Measurements from ENCODE around the gene DSCAML1.

Gene DSCAML1

DNA sequence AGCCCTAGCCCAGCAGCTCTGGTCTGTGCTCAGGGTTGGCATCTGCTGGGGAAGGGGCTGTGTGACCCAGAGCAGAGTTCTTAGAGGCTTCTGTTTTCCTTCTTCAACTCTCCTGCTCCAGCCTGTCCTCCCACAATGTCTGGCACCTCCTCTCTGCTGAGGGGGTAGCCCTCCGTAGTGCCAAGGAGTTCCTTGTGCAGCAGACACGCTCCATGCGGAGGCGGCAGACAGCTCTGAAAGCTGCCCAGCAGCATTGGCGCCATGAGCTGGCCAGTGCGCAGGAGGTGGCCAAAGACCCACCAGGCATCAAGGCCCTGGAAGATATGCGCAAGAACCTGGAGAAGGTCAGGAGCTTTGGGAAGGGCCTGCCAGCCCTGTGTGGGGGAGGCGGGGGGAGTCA lies 400.0 kb downstream of the DSCAML1 start:
- H3K4me1 Mint-ChIP-seq: peaks cover 4% of the 10 kb centered on the region
- no peak for DNase-seq
- no peak overlapping the region for H3K27ac Mint-ChIP-seq
- H3K27me3 Mint-ChIP-seq (ENCODE audit: low read depth, poor library complexity): peaks cover 7% of the 10 kb centered on the region
- peaks cover 50% of the 10 kb centered on the region for H3K9me3 Mint-ChIP-seq
- H3K36me3 Mint-ChIP-seq (ENCODE audit: low read depth): peaks cover 81% of the 10 kb centered on the region
- TF ChIP-seq CTCF (IDR thresholded peaks at IDR 0.05): no peak
- H3K4me3 Mint-ChIP-seq: no peak overlapping the region

DNA sequence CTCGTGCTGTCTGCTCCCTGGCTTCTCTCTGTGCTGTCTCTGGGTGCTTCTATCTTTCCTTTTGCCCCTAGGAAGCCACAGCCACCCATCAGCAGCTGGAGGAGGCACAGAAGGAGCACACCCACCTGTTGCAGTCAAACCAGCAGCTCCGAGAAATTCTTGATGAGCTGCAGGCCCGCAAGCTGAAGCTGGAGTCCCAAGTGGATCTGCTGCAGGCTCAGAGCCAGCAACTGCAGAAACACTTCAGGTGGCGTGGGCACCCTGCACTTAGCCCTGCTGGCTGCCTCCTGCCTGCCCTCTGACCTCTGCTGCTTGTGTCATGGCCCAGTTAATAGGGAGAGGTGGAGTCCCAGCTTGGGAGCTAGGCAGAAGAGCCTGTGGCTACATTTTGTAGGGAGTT lies 401.5 kb downstream of the DSCAML1 start:
- Mint-ChIP-seq H3K4me1 (peaks cover 4% of the 10 kb centered on the region), H3K9me3 (peaks cover 36% of the 10 kb centered on the region), H3K36me3 (ENCODE audit: low read depth) (peaks cover 74% of the 10 kb centered on the region), H3K27me3 (ENCODE audit: low read depth, poor library complexity) (peaks cover 7% of the 10 kb centered on the region), H3K27ac (no peak overlapping the region), H3K4me3 (no peak overlapping the region)
- TF ChIP-seq CTCF (IDR thresholded peaks at IDR 0.05): no peak
- no peak for DNase-seq

GRCh38 chr11:117394221-117394925 lies 402.6 kb downstream of the DSCAML1 start:
- H3K9me3 Mint-ChIP-seq: peaks cover 25% of the 10 kb centered on the region
- no peak overlapping the region for H3K27ac Mint-ChIP-seq
- H3K36me3 Mint-ChIP-seq (ENCODE audit: low read depth): peaks cover 69% of the 10 kb centered on the region
- no peak overlapping the region for H3K4me3 Mint-ChIP-seq
- H3K4me1 Mint-ChIP-seq: peaks cover 4% of the 10 kb centered on the region
- no peak for DNase-seq
- no peak for TF ChIP-seq CTCF (IDR thresholded peaks at IDR 0.05)
- peaks cover 4% of the 10 kb centered on the region for H3K27me3 Mint-ChIP-seq (ENCODE audit: low read depth, poor library complexity)

DNA sequence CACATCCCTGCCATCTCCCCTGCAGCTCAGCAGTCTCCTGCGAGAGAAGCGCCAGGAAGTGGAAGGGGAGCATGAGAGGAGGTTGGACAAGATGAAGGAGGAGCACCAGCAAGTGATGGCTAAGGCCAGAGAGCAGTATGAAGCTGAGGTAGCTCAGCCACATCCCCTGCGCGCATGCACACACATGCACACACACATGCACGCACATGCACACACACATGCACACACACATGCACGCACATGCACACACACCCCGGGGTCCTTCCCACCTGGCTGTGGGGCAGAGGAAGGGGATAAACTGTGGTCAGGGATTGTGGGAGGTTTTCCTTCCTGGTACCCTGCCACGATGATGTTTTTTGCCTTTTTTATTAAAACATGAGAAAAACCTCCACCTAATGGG lies 404.0 kb downstream of the DSCAML1 start:
- Mint-ChIP-seq H3K27me3 (ENCODE audit: low read depth, poor library complexity) (peaks cover 3% of the 10 kb centered on the region), H3K4me3 (no peak overlapping the region), H3K27ac (no peak overlapping the region), H3K9me3 (peaks cover 11% of the 10 kb centered on the region), H3K4me1 (peaks cover 4% of the 10 kb centered on the region), H3K36me3 (ENCODE audit: low read depth) (peaks cover 66% of the 10 kb centered on the region)
- TF ChIP-seq CTCF (IDR thresholded peaks at IDR 0.05): no peak
- no peak for DNase-seq

GRCh38 chr11:117392001-117392690 lies 404.9 kb downstream of the DSCAML1 start:
- Mint-ChIP-seq H3K36me3 (ENCODE audit: low read depth) (peaks cover 59% of the 10 kb centered on the region), H3K27ac (no peak overlapping the region), H3K4me3 (no peak overlapping the region), H3K4me1 (peaks cover 4% of the 10 kb centered on the region), H3K27me3 (ENCODE audit: low read depth, poor library complexity) (peaks cover 3% of the 10 kb centered on the region), H3K9me3 (peaks cover 3% of the 10 kb centered on the region)
- TF ChIP-seq CTCF (IDR thresholded peaks at IDR 0.05): no peak
- DNase-seq: no peak

DNA sequence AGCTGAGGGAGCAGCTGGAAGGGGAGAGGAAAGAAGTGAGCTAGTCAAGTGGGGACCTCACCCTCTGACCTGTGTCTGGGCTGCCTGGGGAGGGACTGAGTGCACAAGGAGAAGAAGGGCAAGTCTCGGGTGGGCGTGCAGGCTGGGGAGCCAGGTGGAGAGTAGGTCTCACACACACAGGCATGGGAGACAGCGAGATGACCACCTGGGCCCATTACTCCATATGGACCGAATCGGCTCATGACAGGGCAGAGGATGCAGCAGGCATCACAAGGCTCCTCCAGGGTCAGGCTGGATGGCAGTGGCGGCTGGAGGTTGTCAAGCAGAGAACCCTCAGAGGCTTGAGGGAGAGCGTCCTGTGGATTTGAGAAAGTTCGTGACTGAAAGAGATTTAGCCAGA lies 405.8 kb downstream of the DSCAML1 start:
- Mint-ChIP-seq H3K27me3 (ENCODE audit: low read depth, poor library complexity) (peaks cover 3% of the 10 kb centered on the region), H3K36me3 (ENCODE audit: low read depth) (peaks cover 54% of the 10 kb centered on the region), H3K9me3 (no peaks in the 10 kb centered on the region), H3K4me1 (peaks cover 4% of the 10 kb centered on the region), H3K27ac (peak overlapping the region; percentile 70), H3K4me3 (no peak overlapping the region)
- no peak for DNase-seq
- no peak for TF ChIP-seq CTCF (IDR thresholded peaks at IDR 0.05)
